HCT116 (cell line): Measurements from ENCODE around the gene CDK9. TPM values are rescaled to one million over a fixed set of nuclear protein-coding genes. Genes with fewer than 3 reads are reported as not detected.

Source experiments
- ATAC-seq: fragments of 200-7000 bp; cut with Tn5 transposase; 2 replicates; pipeline ENCODE4 v1.9.1; 2020; ENCODE audit warnings: mild to moderate bottlenecking, moderate library complexity
- BruUV-seq: library from RNA; stranded (reverse); fragments of 400-500 nt; replicated peaks from 2 replicates; lab custom pipeline; 2021; lab: Mats Ljungman, UMichigan
- CTCF ChIA-PET: fragments of 300-600 bp; sonication (Branson Sonifier 250); formaldehyde crosslinking; loops from one replicate; lab custom pipeline; 2021; ENCODE audit warnings: antibody characterized with exemption; lab: Charles Lee
- POLR2A ChIA-PET: fragments of 300-600, 350-600 bp; sonication (Branson Sonifier 250); formaldehyde crosslinking; loops from one replicate; lab custom pipeline; 2021; ENCODE audit warnings: antibody characterized with exemption; lab: Charles Lee
- RAD21 ChIA-PET, 2 experiments: fragments of 300-600 bp; sonication (Branson Sonifier 250); formaldehyde crosslinking; loops; one replicate each; lab custom pipeline; 2023; ENCODE audit warnings: low total read pairs in 2 of 2; ENCODE audit not compliant: uncharacterized antibody in 2 of 2, unreplicated experiment in 2 of 2, low non-redundant PET in 1 of 2; lab: Charles Lee
- DNase-seq: peaks from one replicate; pipeline ENCODE4 v3.0.0-alpha.2; 2010; ENCODE audit warnings: low read depth, low spot score
- H2AFZ ChIP-seq: fragments of 200-600 bp; shearing (Covaris generic), sonication (generic); 2 replicates; pipeline ENCODE4 v1.6.1; 2017; ENCODE audit warnings: low read depth, mixed run types, mixed read lengths, antibody characterized with exemption, low read length; ENCODE audit not compliant: poor library complexity, severe bottlenecking
- H3K27ac ChIP-seq: 2 replicates; pipeline ENCODE4 v1.5.1; 2012; ENCODE audit warnings: low read depth, low read length
- H3K27me3 ChIP-seq: fragments of 200-600 bp; sonication (generic); 2 replicates; pipeline ENCODE4 v1.6.1; 2016; ENCODE audit warnings: mixed run types, low read length, mixed read lengths; ENCODE audit not compliant: insufficient read depth
- H3K36me3 ChIP-seq, 2 experiments: fragments of 200-500 bp in 1 of 2; fragments of 200-600 bp in 1 of 2; sonication (Bioruptor generic) in 1 of 2; sonication (generic) in 1 of 2; 2 replicates each; pipeline versions ENCODE4 v1.5.1 to v1.6.1; 2014 to 2016; ENCODE audit warnings: low read length in 2 of 2, inconsistent platforms in 1 of 2, mixed read lengths in 1 of 2, mixed run types in 1 of 2; ENCODE audit not compliant: insufficient read depth in 2 of 2, control insufficient read depth in 1 of 2
- H3K4me1 ChIP-seq, 2 experiments: fragments of 200-600 bp in 1 of 2; sonication (generic) in 1 of 2; 2 replicates each; pipeline versions ENCODE4 v1.5.1 to v1.6.1; 2012 to 2017; ENCODE audit warnings: low read length in 2 of 2, inconsistent platforms in 1 of 2, mild to moderate bottlenecking in 1 of 2, mixed read lengths in 1 of 2, mixed run types in 1 of 2, moderate library complexity in 1 of 2; ENCODE audit not compliant: insufficient read depth in 2 of 2, control insufficient read depth in 1 of 2
- H3K4me2 ChIP-seq: fragments of 200-600 bp; sonication (generic); 2 replicates; pipeline ENCODE4 v1.6.1; 2017; ENCODE audit warnings: mixed run types, low read length, mixed read lengths
- H3K4me3 ChIP-seq, 2 experiments: fragments of 200-600 bp in 1 of 2; sonication (generic) in 1 of 2; replicated peaks in 1 of 2; 2 replicates each; pipeline ENCODE4 v1.5.1; 2011 to 2016; ENCODE audit warnings: low read length in 2 of 2, control low read depth in 1 of 2, low read depth in 1 of 2, mild to moderate bottlenecking in 1 of 2, mixed read lengths in 1 of 2, mixed run types in 1 of 2
- H3K79me2 ChIP-seq: fragments of 200-600 bp; sonication (generic); 2 replicates; pipeline ENCODE4 v1.6.1; 2017; ENCODE audit warnings: mild to moderate bottlenecking, mixed run types, low read length, moderate library complexity, mixed read lengths; ENCODE audit not compliant: insufficient read depth
- H3K9ac ChIP-seq: fragments of 200-600 bp; sonication (generic); 2 replicates; pipeline ENCODE4 v1.6.1; 2016; ENCODE audit warnings: low read length, mixed read lengths
- H3K9me2 ChIP-seq: fragments of 200-600 bp; sonication (generic), shearing (Covaris generic); 2 replicates; pipeline ENCODE4 v1.6.1; 2017; ENCODE audit warnings: mixed run types, mild to moderate bottlenecking, moderate library complexity; ENCODE audit not compliant: insufficient read depth
- H3K9me3 ChIP-seq, 2 experiments: fragments of 200-500 bp in 1 of 2; fragments of 200-600 bp in 1 of 2; sonication (Bioruptor generic) in 1 of 2; sonication (generic) in 1 of 2; 2 replicates each; pipeline ENCODE4 v1.6.1; 2014 to 2017; ENCODE audit warnings: low read length in 2 of 2, mixed read lengths in 2 of 2, inconsistent platforms in 1 of 2, low read depth in 1 of 2, mild to moderate bottlenecking in 1 of 2, mixed run types in 1 of 2, moderate library complexity in 1 of 2; ENCODE audit not compliant: control insufficient read depth in 1 of 2, insufficient read depth in 1 of 2
- H4K20me1 ChIP-seq: fragments of 200-600 bp; sonication (generic), shearing (Covaris generic); 2 replicates; pipeline ENCODE4 v1.6.1; 2017; ENCODE audit warnings: mixed run types, mild to moderate bottlenecking, moderate library complexity; ENCODE audit not compliant: insufficient read depth
- CBX3 ChIP-seq: IDR thresholded peaks from 2 replicates; pipeline ENCODE4 v1.6.1; 2012; ENCODE audit warnings: low read depth
- CTCF ChIP-seq, 3 experiments: fragments of 200-600 bp in 1 of 3; sonication (generic) in 1 of 3; IDR thresholded peaks in 2 of 3; conservative IDR thresholded peaks in 1 of 3; 2 replicates each; pipeline ENCODE4 v1.5.1; 2012 to 2017; ENCODE audit warnings: low read depth in 2 of 3, low read length in 2 of 3, antibody characterized with exemption in 1 of 3, borderline replicate concordance in 1 of 3, control low read depth in 1 of 3, mild to moderate bottlenecking in 1 of 3, mixed read lengths in 1 of 3, mixed run types in 1 of 3, moderate library complexity in 1 of 3; ENCODE audit not compliant: insufficient read depth in 1 of 3
- EZH2 ChIP-seq: fragments of 200-600 bp; sonication (generic); IDR thresholded peaks from 2 replicates; pipeline ENCODE4 v1.6.1; 2017; ENCODE audit warnings: antibody characterized with exemption, mixed run types
- FOSL1 ChIP-seq: IDR thresholded peaks from 2 replicates; pipeline ENCODE4 v1.6.1; 2012; ENCODE audit warnings: low read depth
- JUND ChIP-seq: IDR thresholded peaks from 2 replicates; pipeline ENCODE4 v1.6.1; 2012
- MAX ChIP-seq: IDR thresholded peaks from 2 replicates; pipeline ENCODE4 v1.6.1; 2012
- RAD21 ChIP-seq: IDR thresholded peaks from 2 replicates; pipeline ENCODE4 v1.6.1; 2012; ENCODE audit warnings: low read depth, mild to moderate bottlenecking
- REST ChIP-seq: IDR thresholded peaks from 2 replicates; pipeline ENCODE4 v1.6.1; 2012; ENCODE audit warnings: low read depth
- SIN3A ChIP-seq: IDR thresholded peaks from 2 replicates; pipeline ENCODE4 v1.6.1; 2012; ENCODE audit warnings: low read depth
- SP1 ChIP-seq: IDR thresholded peaks from 2 replicates; pipeline ENCODE4 v1.6.1; 2012; ENCODE audit warnings: low read depth
- SRF ChIP-seq: IDR thresholded peaks from 2 replicates; pipeline ENCODE4 v1.6.1; 2012; ENCODE audit warnings: low read depth
- TCF7L2 ChIP-seq: IDR thresholded peaks from 2 replicates; pipeline ENCODE4 v1.7.0; 2011; ENCODE audit warnings: borderline replicate concordance, inconsistent platforms; ENCODE audit not compliant: insufficient read depth, insufficient read length; ENCODE audit errors: extremely low read depth
- ZBTB33 ChIP-seq: IDR thresholded peaks from 2 replicates; pipeline ENCODE4 v1.6.1; 2011; ENCODE audit warnings: mild to moderate bottlenecking, low read length, moderate library complexity; ENCODE audit not compliant: insufficient replicate concordance; ENCODE audit errors: extremely low read depth
- ZNF274 ChIP-seq: fragments of 200-500 bp; sonication (Bioruptor generic); IDR thresholded peaks from 2 replicates; pipeline ENCODE4 v1.6.1; 2014; ENCODE audit warnings: mild to moderate bottlenecking, low read depth, low read length, inconsistent platforms
- intact Hi-C: fragments of 100-400 bp; cut with micrococcal nuclease; formaldehyde crosslinking; loops from 2 replicates; pipeline ENCODE4 v1.10.0; 2022
- total RNA-seq: library from RNA; stranded (reverse); gene quantifications from one replicate; pipeline ENCODE4 v1.2.1, GENCODE V29; 2021; ENCODE audit not compliant: unreplicated experiment

Gene CDK9
- total RNA-seq, 1 experiment from 2014 or later = 102 TPM

- Histone ChIP-seq H3K27ac (no peak overlapping the region), H3K79me2 (no peaks in the 10 kb centered on the region), H3K36me3 (no peaks in the 10 kb centered on the region), H2AFZ (no peak overlapping the region), H3K9ac (no peak overlapping the region), H3K9me2 (no peaks in the 10 kb centered on the region), H3K4me3 (no peak overlapping the region), H3K4me2 (no peak overlapping the region), H3K4me1 (peaks cover 3 to 6% of the 10 kb centered on the region in 2 experiments; a peak in 3 of 4 replicates), H3K27me3 (no peaks in the 10 kb centered on the region; the same call in 1 of the 2 replicates), H4K20me1 (no peaks in the 10 kb centered on the region)
- no peak for ATAC-seq
- CTCF ChIA-PET = interaction anchor here (0.9 kb wide), 1 partner anchor 104 kb away, joined by 3 read pairs; no protein-coding TSS in a partner anchor
- no peak for DNase-seq
- RAD21 ChIA-PET = no interaction called here
- no TSS peak for BruUV-seq
- POLR2A ChIA-PET = no interaction called here
- TF ChIP-seq ZBTB33 (no peak), RAD21 (no peak), MAX (no peak), SP1 (no peak), EZH2 (no peak), CBX3 (no peak), TCF7L2 (no peak)
- TF ChIP-seq, all 23 proteins: peak for 0
- intact Hi-C loops = no loop called here
- no peaks in the 10 kb centered on the region for H3K9me3 ChIP-seq
These were observed 20.4 kb upstream of the CDK9 start for GRCh38 chr9:127765418-127765817.

- CTCF ChIA-PET = interaction anchor here (1.1 kb wide), 1 partner anchor 103 kb away, joined by 4 read pairs; no protein-coding TSS in a partner anchor
- no TSS peak for BruUV-seq
- TF ChIP-seq EZH2 (no peak), FOSL1 (no peak), ZNF274 (no peak), CTCF (IDR thresholded peaks at IDR 0.05 in 2 of 3, conservative IDR thresholded peaks at IDR 0.05 in 1 of 3; ENCODE audit: borderline replicate concordance in 1 of 3, insufficient read depth in 1 of 3, low read depth in 2 of 3, low read length in 2 of 3) (no peak), JUND (no peak), SRF (no peak), SIN3A (no peak), REST (no peak)
These were observed 18.4 kb upstream of the CDK9 start for GRCh38 chr9:127767410-127767809.

More at GRCh38 chr9:127767410-127767809, 18.4 kb upstream of the CDK9 start:
- no peaks in the 10 kb centered on the region for H3K36me3 ChIP-seq
- H3K9me2 ChIP-seq = no peaks in the 10 kb centered on the region
- no peak overlapping the region for H3K9ac ChIP-seq
- no peak overlapping the region for H3K4me3 ChIP-seq
- no peaks in the 10 kb centered on the region for H3K27me3 ChIP-seq
- H3K4me1 ChIP-seq = peaks cover 13 to 21% of the 10 kb centered on the region in 2 experiments
- intact Hi-C loops = no loop called here
- H2AFZ ChIP-seq = no peak overlapping the region
- DNase-seq = no peak
- no peak for ATAC-seq
- H3K9me3 ChIP-seq = no peaks in the 10 kb centered on the region
- no peak overlapping the region for H3K27ac ChIP-seq
- H4K20me1 ChIP-seq = no peaks in the 10 kb centered on the region
- POLR2A ChIA-PET = no interaction called here
- RAD21 ChIA-PET = no interaction called here
- no peaks in the 10 kb centered on the region for H3K79me2 ChIP-seq
- no peak overlapping the region for H3K4me2 ChIP-seq
